IPS-18a (cell line): ENCODE measurements around the gene ASPHD1.

Source experiments
- H3K27ac ChIP-seq: one replicate; pipeline ENCODE4 v1.5.1; 2013; ENCODE audit warnings: low read length
- H3K27me3 ChIP-seq: one replicate; pipeline ENCODE4 v1.6.1; 2013; ENCODE audit warnings: mild to moderate bottlenecking, low read length; ENCODE audit not compliant: control insufficient read depth, insufficient read depth
- H3K36me3 ChIP-seq: one replicate; pipeline ENCODE4 v1.6.1; 2013; ENCODE audit warnings: low read depth, low read length; ENCODE audit not compliant: control insufficient read depth
- H3K4me1 ChIP-seq: one replicate; pipeline ENCODE4 v1.6.1; 2013; ENCODE audit warnings: low read depth, low read length; ENCODE audit not compliant: control insufficient read depth
- H3K4me3 ChIP-seq: one replicate; pipeline ENCODE4 v1.5.1; 2013; ENCODE audit warnings: low read length
- H3K9ac ChIP-seq: one replicate; pipeline ENCODE4 v1.6.1; 2013; ENCODE audit warnings: mild to moderate bottlenecking, low read length, moderate library complexity
- H3K9me3 ChIP-seq: one replicate; pipeline ENCODE4 v1.6.1; 2013; ENCODE audit warnings: low read depth, low read length; ENCODE audit not compliant: control insufficient read depth

ASPHD1 gene, protein sequence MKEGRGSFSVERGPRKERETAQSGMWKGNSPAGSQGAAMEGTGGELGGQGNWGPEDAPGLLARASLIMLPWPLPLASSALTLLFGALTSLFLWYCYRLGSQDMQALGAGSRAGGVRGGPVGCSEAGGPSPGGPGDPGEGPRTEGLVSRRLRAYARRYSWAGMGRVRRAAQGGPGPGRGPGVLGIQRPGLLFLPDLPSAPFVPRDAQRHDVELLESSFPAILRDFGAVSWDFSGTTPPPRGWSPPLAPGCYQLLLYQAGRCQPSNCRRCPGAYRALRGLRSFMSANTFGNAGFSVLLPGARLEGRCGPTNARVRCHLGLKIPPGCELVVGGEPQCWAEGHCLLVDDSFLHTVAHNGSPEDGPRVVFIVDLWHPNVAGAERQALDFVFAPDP

DNA sequence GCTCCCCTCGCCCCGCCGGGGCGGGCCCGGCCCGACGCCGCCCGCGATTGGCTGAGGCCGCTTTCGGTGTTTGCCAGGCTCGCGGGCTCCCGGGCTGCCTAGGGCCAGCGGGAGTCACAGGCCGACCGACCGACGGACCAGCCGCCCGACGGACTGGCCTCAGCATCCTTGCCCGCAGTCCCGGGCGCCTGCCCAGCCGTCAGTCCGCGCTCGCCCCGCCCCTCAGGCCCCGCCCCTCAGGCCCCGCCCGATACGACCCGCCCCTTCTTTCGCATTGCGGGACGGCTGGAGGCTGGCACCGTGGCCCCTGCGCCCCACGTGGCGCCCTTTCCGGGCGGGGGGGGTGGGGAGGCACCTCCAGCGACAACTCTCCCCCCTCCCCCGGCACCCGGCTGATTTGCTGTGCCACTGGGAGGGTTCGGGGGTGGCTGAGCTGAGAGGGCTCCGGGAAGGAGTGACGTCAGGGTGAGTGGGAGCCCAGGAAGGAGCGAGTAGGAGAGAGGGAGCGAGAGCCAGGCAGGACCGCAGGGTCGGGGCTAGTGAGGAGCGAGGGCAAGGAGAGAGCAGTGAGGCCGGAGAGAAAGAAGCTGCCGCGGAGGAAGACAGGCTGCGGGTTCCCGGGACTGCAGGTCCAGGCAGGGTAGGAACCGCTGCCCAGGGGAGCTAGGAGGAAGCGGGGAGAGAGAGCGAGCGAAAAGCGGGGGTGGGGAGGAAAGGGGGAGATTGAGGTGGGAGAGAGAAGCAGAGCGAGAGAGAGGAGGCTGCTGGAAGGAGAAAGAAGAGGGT is at the start of gene ASPHD1:
ASPHD1 (plus strand) TSS at position 387 of the 786 bp plus-strand sequence. CDS start 484 bp downstream, outside the sequence.
- Histone ChIP-seq H3K9me3 (no peaks in the 10 kb centered on the region), H3K9ac (peak within 1 kb of the TSS; percentile 67), H3K27me3 (no peaks in the 10 kb centered on the region), H3K27ac (no peak within 1 kb of the TSS), H3K4me1 (peaks cover 9% of the 10 kb centered on the region), H3K4me3 (peak within 1 kb of the TSS; percentile 91), H3K36me3 (no peaks in the 10 kb centered on the region)

DNA sequence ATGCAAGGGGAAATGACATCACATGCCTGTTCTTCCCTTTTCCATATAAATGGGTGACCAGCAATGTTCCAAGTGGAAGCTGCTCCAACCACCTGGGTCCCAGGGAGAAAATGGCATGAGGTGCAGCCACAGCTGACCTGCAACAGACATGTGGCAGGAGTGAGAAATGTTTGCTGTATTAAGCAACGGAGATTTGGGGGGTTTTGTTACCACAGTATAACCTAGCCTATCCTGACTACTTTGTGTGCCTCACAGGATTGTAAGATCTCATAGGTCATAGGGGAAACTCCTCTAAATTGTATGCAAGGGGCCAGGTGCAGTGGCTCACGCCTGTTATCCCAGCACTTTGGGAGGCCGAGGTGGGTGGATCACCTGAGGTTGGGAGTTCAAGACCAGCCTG is 49.3 kb upstream of the ASPHD1 start:
- no peak overlapping the region for H3K4me3 ChIP-seq
- H3K9ac ChIP-seq: no peak overlapping the region
- H3K9me3 ChIP-seq: no peaks in the 10 kb centered on the region
- H3K4me1 ChIP-seq: no peaks in the 10 kb centered on the region
- H3K36me3 ChIP-seq: no peaks in the 10 kb centered on the region
- H3K27me3 ChIP-seq: no peaks in the 10 kb centered on the region
- no peak overlapping the region for H3K27ac ChIP-seq

DNA sequence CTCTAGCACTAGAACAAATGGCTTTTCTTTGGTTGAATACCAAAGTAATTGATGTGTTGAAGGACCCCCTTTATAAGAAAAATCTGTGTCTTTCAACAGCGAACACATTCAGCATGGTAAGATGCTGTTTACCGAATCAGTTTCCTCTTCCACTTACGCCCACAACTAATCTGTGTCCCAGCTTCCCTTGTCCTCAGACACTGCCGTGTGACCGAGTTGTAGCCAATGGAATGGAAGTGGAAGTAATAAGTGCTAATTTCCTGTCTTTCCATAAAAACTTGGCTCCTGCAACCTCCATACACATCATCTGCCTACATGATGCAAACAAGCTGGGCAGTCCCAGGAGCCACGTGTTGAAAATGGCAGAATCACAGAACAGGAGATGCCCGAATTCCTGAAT is 47.6 kb upstream of the ASPHD1 start:
- no peaks in the 10 kb centered on the region for H3K9me3 ChIP-seq
- H3K9ac ChIP-seq: no peak overlapping the region
- no peaks in the 10 kb centered on the region for H3K4me1 ChIP-seq
- H3K27ac ChIP-seq: no peak overlapping the region
- no peaks in the 10 kb centered on the region for H3K36me3 ChIP-seq
- no peaks in the 10 kb centered on the region for H3K27me3 ChIP-seq
- no peak overlapping the region for H3K4me3 ChIP-seq

DNA sequence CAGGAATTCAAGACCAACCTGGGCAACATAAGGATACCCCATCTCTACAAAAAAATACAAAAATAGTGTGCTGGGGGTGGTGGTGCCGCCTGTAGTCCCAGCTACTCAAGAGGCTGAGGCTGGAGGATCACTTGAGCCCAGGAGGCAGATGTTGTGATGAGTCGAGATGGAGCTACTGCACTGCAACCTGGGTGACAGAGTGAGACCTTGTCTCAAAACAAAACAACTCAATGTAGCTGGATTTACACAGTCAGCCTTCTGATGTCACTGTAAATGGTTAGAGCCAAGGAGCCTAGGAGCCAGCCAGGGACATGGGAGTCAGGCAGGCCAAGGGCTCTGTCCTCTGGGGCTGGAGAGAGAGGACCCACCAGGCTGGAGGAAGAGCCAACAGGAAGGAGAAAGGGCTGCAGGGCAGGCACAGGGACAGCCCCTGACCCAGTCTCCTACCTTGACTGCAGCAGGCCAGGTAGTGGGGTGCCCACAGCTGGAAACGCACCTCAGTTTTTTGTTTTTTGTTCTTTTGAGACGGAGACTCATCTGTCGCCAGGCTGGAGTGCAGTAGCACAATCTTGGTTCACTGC is 45.7 kb upstream of the ASPHD1 start:
- H3K27me3 ChIP-seq: no peaks in the 10 kb centered on the region
- no peak overlapping the region for H3K4me3 ChIP-seq
- H3K27ac ChIP-seq: no peak overlapping the region
- H3K4me1 ChIP-seq: no peaks in the 10 kb centered on the region
- H3K9me3 ChIP-seq: no peaks in the 10 kb centered on the region
- H3K9ac ChIP-seq: no peak overlapping the region
- H3K36me3 ChIP-seq: peaks cover 10% of the 10 kb centered on the region

DNA sequence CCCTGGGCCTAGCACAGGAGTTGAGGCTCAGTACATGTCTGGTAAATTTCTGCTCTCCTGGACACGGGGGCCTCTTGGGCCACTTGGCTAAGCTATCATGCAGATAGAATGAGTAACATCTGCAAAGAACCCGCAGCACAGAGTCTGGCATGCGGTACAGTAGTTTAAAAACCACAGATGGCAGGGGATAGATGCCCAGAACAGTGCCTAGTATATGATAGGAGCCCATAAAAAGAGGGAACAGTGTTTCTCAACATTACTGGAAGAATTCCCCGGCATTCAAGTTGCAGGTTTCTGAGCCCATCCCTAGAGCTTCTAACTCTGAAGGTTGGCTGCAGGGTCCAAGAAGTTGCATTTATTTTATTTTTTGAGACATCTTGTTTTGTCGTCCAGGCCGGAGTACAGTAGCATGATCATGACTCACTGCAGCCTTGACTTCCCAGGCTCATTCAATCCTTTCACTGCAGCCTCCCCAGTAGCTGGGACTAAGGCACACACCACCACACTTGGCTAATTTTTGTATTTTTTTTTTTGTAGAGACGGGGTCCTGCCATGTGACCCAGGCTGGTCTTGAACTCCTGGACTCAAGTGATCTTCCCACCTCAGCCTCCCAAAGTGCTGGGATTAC is 43.0 kb upstream of the ASPHD1 start:
- Histone ChIP-seq H3K27me3 (no peaks in the 10 kb centered on the region), H3K36me3 (peaks cover 18% of the 10 kb centered on the region), H3K4me3 (no peak overlapping the region), H3K9me3 (no peaks in the 10 kb centered on the region), H3K9ac (no peak overlapping the region), H3K4me1 (no peaks in the 10 kb centered on the region), H3K27ac (no peak overlapping the region)

DNA sequence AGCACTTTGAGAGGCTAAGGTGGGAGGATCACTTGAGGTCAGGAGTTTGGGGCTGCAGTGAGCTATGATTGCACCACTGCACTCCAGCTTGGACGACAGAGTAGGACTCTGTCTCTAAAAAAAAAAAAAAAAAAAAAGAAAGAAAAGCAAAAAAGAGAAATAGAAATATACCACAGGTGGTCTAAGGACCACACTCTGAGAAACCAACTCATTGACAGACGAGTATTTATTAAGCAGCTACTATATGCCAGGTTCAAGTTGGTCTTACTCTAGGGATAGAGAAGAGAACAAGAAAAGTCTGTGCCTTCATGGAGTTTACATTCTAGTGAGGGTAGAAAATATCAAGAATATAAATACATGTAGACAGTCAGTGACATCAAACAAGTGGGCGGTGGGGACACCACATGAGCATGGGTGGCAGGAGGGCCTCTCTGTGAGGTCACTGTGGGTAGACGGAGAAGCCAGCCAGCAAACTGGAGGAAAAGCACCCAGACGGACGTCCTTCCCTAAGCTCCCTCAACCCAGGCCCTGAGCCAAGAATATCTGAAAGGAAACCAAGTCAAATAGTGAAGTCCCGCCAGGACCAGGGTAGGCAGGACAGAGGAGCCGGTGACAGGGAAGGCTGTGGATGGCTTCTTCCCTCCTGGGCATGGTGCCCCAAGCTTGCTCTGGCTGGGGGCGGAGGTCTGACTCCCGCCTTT is 42.0 kb upstream of the ASPHD1 start:
- peaks cover 18% of the 10 kb centered on the region for H3K36me3 ChIP-seq
- no peak overlapping the region for H3K27ac ChIP-seq
- no peak overlapping the region for H3K9ac ChIP-seq
- H3K4me1 ChIP-seq: no peaks in the 10 kb centered on the region
- no peak overlapping the region for H3K4me3 ChIP-seq
- no peaks in the 10 kb centered on the region for H3K9me3 ChIP-seq
- H3K27me3 ChIP-seq: no peaks in the 10 kb centered on the region

DNA sequence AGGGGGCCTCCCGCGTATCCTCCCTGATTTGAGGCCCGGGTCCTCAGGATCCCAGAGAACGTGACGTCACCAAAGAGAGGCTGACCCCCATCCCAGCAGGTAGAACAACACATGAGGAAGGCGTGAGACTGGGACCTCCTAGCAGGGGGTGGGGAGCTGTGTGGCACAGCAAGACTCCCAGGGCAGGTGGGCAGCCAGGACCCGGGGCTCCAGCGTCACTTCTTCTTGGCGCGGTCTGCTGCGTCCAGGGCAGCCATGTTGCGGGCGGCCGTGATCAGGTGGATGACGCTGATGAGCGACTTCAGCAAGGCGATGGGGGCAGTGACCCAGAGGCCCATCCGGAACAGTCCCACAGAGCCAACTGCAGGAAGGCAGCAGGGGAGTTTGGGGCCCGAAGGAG is 41.3 kb upstream of the ASPHD1 start:
- Histone ChIP-seq H3K27me3 (no peaks in the 10 kb centered on the region), H3K4me1 (no peaks in the 10 kb centered on the region), H3K36me3 (peaks cover 18% of the 10 kb centered on the region), H3K9ac (no peak overlapping the region), H3K27ac (no peak overlapping the region), H3K4me3 (no peak overlapping the region), H3K9me3 (no peaks in the 10 kb centered on the region)

DNA sequence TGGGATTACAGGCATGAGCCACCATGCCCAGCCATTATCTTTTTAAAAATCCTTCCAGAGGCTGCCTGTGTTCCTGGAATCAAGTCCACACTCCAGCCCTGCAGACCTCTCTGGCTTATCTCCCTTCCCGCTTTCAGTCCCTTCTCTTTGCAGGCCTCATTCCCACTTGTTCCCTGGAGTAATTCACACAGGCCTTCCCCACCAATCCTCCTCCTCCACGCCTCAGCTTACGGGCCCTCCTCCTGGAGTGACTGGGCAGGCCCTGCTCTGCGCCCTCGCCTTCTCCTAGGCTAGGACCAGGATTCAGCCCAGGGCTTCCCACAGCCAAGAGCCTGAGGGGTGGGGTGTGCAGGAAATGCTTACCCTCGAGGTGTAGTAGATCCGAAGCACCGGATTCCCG is 40.1 kb upstream of the ASPHD1 start:
- H3K27me3 ChIP-seq: no peaks in the 10 kb centered on the region
- no peaks in the 10 kb centered on the region for H3K9me3 ChIP-seq
- H3K4me1 ChIP-seq: no peaks in the 10 kb centered on the region
- H3K9ac ChIP-seq: no peak overlapping the region
- H3K36me3 ChIP-seq: peaks cover 18% of the 10 kb centered on the region
- H3K4me3 ChIP-seq: no peak overlapping the region
- H3K27ac ChIP-seq: no peak overlapping the region

DNA sequence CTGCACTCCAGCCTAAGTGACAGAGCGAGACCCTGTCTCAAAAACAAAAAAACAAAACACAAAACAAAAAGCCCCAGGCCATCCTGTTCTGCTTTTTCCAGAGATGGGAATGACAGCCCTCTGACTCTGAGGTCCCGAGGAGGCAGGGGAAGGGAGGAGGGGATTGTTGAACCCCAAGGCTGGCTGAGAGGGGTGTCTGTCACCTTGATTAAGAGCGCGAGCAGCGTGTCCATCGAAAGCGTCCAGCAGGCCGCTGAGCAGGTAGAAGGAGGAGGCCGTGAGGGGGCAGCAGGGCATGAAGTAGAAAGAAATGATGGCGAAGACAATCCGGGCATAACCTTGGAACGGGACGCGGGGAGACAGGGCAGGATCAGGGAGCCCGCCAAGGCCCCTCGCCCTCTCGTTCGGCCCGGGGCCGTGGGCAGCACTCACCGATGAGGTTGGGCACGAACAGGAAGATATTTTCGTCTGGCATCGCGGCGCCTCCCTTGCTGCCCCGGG is 37.9 kb upstream of the ASPHD1 start:
- peak overlapping the region; percentile 84 for H3K9ac ChIP-seq
- H3K27ac ChIP-seq: no peak overlapping the region
- peak overlapping the region; percentile 91 for H3K4me3 ChIP-seq
- H3K36me3 ChIP-seq: peaks cover 18% of the 10 kb centered on the region
- H3K27me3 ChIP-seq: no peaks in the 10 kb centered on the region
- H3K4me1 ChIP-seq: no peaks in the 10 kb centered on the region
- no peaks in the 10 kb centered on the region for H3K9me3 ChIP-seq

DNA sequence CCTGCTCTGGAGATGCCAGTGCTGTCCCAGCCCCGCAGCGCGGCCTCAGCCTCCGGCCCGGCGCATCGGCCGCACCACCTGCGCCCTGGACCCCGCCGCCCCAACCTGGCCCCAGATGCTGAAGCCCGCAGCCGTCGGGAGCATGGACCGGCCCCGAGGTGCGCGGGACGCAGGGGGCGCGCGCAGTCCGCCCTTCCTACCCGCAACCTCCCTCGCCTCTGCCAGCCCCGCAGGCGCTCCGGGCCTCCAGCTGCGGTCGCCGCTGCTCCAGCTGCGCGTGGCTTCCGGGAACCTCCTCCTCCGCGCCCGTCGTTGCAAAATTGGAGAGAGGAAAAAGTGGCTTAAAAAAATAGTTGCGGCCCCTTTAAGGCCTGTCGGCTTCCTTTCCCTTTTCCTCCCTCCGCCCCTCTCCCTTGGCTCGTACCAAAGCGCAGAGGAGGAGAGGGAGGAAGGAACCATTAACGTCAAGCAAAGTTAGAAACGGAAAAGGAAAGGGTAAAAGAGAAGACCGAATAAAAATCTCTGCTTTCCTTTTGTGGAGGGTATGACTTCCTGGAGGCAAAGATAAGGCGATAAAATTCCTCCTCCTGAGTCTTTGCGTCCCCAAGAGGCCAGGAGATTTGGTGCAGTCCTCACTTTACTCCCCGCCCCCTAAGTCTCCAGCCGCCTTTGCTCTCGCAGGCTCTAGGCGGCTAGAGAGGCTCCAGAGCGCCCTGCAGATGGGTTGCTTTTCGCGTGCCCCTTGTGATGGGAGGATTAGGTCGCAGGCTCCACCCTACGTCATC is 37.2 kb upstream of the ASPHD1 start, which contains the start of gene CDIPT:
CDIPT (minus strand) TSS at position 343 of the 785 bp plus-strand sequence. CDS start 369 bp downstream, outside the sequence.
- Histone ChIP-seq H3K4me1 (no peaks in the 10 kb centered on the region), H3K4me3 (peak within 1 kb of the TSS; percentile 91), H3K27me3 (no peaks in the 10 kb centered on the region), H3K9ac (peak within 1 kb of the TSS; percentile 84), H3K9me3 (no peaks in the 10 kb centered on the region), H3K36me3 (peaks cover 18% of the 10 kb centered on the region), H3K27ac (peak within 1 kb of the TSS; percentile 94)
